GM12878 (cell line): Measurements from ENCODE around the gene ACTR5.

ENCODE experiments used
- CREB1 ChIP-seq: IDR thresholded peaks from 2 replicates; pipeline ENCODE4 v1.6.1; 2012; ENCODE audit warnings: low read depth, mild to moderate bottlenecking, inconsistent platforms
- CTCF ChIP-seq, 3 experiments: IDR thresholded peaks in 2 of 3; conservative IDR thresholded peaks in 1 of 3; 2 replicates each; pipeline ENCODE4 v1.5.1; 2011; ENCODE audit warnings: low read depth in 3 of 3, low read length in 3 of 3, mild to moderate bottlenecking in 3 of 3, control low read depth in 2 of 3, moderate library complexity in 2 of 3, inconsistent platforms in 1 of 3, mixed read lengths in 1 of 3; ENCODE audit not compliant: control insufficient read depth in 2 of 3, insufficient read depth in 1 of 3; ENCODE audit errors: extremely low read depth in 1 of 3
- E2F8 ChIP-seq: fragments of 450-650 bp; IDR thresholded peaks from 2 replicates; pipeline ENCODE4 v1.6.1; 2018; ENCODE audit warnings: mild to moderate bottlenecking, low read depth, moderate library complexity; ENCODE audit not compliant: partially characterized antibody
- EP300 ChIP-seq, 2 experiments: fragments of 150-350 bp in 1 of 2; IDR thresholded peaks; 2 replicates each; pipeline ENCODE4 v1.6.1; 2011 to 2012; ENCODE audit warnings: low read depth in 2 of 2, low read length in 2 of 2, borderline replicate concordance in 1 of 2, improper control_type of control experiment in 1 of 2, inconsistent platforms in 1 of 2; ENCODE audit not compliant: control insufficient read depth in 1 of 2
- ETV6 ChIP-seq, 2 experiments: fragments of 450-650 bp in 1 of 2; IDR thresholded peaks in 1 of 2; conservative IDR thresholded peaks in 1 of 2; 2 replicates each; pipeline ENCODE4 v1.6.1; 2014; ENCODE audit warnings: antibody characterized with exemption in 1 of 2, borderline replicate concordance in 1 of 2, low read depth in 1 of 2, mild to moderate bottlenecking in 1 of 2, moderate library complexity in 1 of 2
- EZH2 ChIP-seq: IDR thresholded peaks from 2 replicates; pipeline ENCODE4 v1.6.1; 2012; ENCODE audit warnings: low read depth, mild to moderate bottlenecking, control low read depth, inconsistent platforms, low read length, borderline replicate concordance; ENCODE audit not compliant: control insufficient read depth
- GABPA ChIP-seq: IDR thresholded peaks from 2 replicates; pipeline ENCODE4 v1.6.1; 2014; ENCODE audit warnings: antibody characterized with exemption, low read depth, mild to moderate bottlenecking, inconsistent platforms
- JUND ChIP-seq: IDR thresholded peaks from 2 replicates; pipeline ENCODE4 v1.6.1; 2012; ENCODE audit warnings: low read depth, mild to moderate bottlenecking, low read length, improper control_type of control experiment, moderate library complexity
- NFYB ChIP-seq: IDR thresholded peaks from 2 replicates; pipeline ENCODE4 v1.6.1; 2011; ENCODE audit warnings: low read depth, mild to moderate bottlenecking, low read length, improper control_type of control experiment, moderate library complexity; ENCODE audit not compliant: insufficient read depth
- POLR2A ChIP-seq: IDR thresholded peaks from 2 replicates; pipeline ENCODE4 v1.6.1; 2011; ENCODE audit warnings: low read depth, mild to moderate bottlenecking, low read length
- TCF12 ChIP-seq: IDR thresholded peaks from 2 replicates; pipeline ENCODE4 v1.6.1; 2011; ENCODE audit warnings: low read depth, mild to moderate bottlenecking, low read length
- ZNF24 ChIP-seq: fragments of 450-650 bp; IDR thresholded peaks from 2 replicates; pipeline ENCODE4 v1.6.1; 2017; ENCODE audit warnings: antibody characterized with exemption, mild to moderate bottlenecking

GRCh38 chr20:38815446-38815845 lies 67.2 kb downstream of the ACTR5 start:
- no peak for TF ChIP-seq EP300 (IDR thresholded peaks at IDR 0.05; ENCODE audit: borderline replicate concordance in 1 of 2, control insufficient read depth in 1 of 2, low read depth in 2 of 2, low read length in 2 of 2)
- no peak for TF ChIP-seq CREB1
- TF ChIP-seq ETV6 (conservative IDR thresholded peaks at IDR 0.05 in 1 of 2, IDR thresholded peaks at IDR 0.05 in 1 of 2; ENCODE audit: borderline replicate concordance in 1 of 2, low read depth in 1 of 2): no peak
- TF ChIP-seq CTCF (IDR thresholded peaks at IDR 0.05 in 2 of 3, conservative IDR thresholded peaks at IDR 0.05 in 1 of 3; ENCODE audit: control insufficient read depth in 2 of 3, extremely low read depth in 1 of 3, insufficient read depth in 1 of 3, low read depth in 3 of 3, low read length in 3 of 3): no peak
- TF ChIP-seq TCF12: no peak
- TF ChIP-seq JUND: no peak
- TF ChIP-seq GABPA: no peak
- no peak for TF ChIP-seq POLR2A
- no peak for TF ChIP-seq E2F8
- TF ChIP-seq EZH2: no peak
- no peak for TF ChIP-seq ZNF24
- TF ChIP-seq NFYB: no peak
